IPS-18a (cell line): ENCODE data around the gene TEX19.
"Not testable (repeated sequence)": the region's sequence is repeated elsewhere in the genome, so short reads cannot be mapped to it uniquely, and the experiment has no call there.

Source experiments
- H3K27ac ChIP-seq: one replicate; pipeline ENCODE4 v1.5.1; 2013; ENCODE audit warnings: low read length
- H3K27me3 ChIP-seq: one replicate; pipeline ENCODE4 v1.6.1; 2013; ENCODE audit warnings: mild to moderate bottlenecking, low read length; ENCODE audit not compliant: control insufficient read depth, insufficient read depth
- H3K36me3 ChIP-seq: one replicate; pipeline ENCODE4 v1.6.1; 2013; ENCODE audit warnings: low read depth, low read length; ENCODE audit not compliant: control insufficient read depth
- H3K4me1 ChIP-seq: one replicate; pipeline ENCODE4 v1.6.1; 2013; ENCODE audit warnings: low read depth, low read length; ENCODE audit not compliant: control insufficient read depth
- H3K4me3 ChIP-seq: one replicate; pipeline ENCODE4 v1.5.1; 2013; ENCODE audit warnings: low read length
- H3K9ac ChIP-seq: one replicate; pipeline ENCODE4 v1.6.1; 2013; ENCODE audit warnings: mild to moderate bottlenecking, low read length, moderate library complexity
- H3K9me3 ChIP-seq: one replicate; pipeline ENCODE4 v1.6.1; 2013; ENCODE audit warnings: low read depth, low read length; ENCODE audit not compliant: control insufficient read depth

Gene TEX19

DNA sequence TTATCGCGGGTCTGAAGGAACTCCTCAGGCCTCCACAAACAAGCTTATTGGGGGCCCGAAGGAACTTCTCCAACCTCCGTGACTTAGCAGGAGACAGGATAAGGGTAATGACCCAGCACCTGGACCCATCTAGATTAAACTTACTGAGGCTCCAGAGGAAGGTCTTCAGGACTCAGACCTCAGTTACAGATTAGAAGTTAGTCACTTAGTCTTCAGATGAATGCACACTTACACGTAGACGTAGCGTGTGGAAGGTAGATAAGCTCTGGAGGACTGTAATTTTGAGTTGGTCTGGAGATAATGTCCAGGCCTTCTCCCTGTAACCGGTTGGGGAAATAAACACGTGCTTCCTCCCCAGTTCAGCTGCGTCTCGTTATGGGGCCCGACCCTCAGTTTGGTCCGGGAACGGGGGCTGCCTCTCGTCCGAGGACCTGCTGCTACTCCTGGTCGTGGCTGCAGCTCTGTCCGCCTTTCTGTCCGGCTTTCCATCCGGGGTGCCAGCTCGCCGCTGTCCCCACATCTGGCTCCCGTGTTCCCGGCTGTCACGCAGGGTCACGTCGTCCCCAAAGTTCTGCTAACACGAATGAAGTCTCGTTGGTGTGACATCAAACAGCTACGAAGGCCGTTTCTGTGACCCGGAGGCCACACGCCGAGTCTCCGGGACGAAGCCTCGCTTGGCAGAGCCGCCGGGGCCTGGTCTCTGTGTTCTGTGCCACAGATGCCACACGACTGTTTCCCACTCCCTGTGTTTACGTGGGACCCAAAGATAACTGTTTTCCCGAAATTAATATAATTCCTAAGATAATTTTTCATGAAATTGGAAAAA lies 13.7 kb upstream of the TEX19 start:
- Histone ChIP-seq H3K9me3 (no peaks in the 10 kb centered on the region), H3K9ac (no peak overlapping the region), H3K36me3 (no peaks in the 10 kb centered on the region), H3K27ac (no peak overlapping the region), H3K4me3 (no peak overlapping the region), H3K27me3 (no peaks in the 10 kb centered on the region), H3K4me1 (no peaks in the 10 kb centered on the region)

GRCh38 chr17:82346342-82347300 lies 12.4 kb upstream of the TEX19 start:
- no peaks in the 10 kb centered on the region for H3K27me3 ChIP-seq
- no peak overlapping the region for H3K9ac ChIP-seq
- H3K4me3 ChIP-seq: no peak overlapping the region
- no peak overlapping the region for H3K27ac ChIP-seq
- no peaks in the 10 kb centered on the region for H3K4me1 ChIP-seq
- H3K36me3 ChIP-seq: no peaks in the 10 kb centered on the region
- no peaks in the 10 kb centered on the region for H3K9me3 ChIP-seq

DNA sequence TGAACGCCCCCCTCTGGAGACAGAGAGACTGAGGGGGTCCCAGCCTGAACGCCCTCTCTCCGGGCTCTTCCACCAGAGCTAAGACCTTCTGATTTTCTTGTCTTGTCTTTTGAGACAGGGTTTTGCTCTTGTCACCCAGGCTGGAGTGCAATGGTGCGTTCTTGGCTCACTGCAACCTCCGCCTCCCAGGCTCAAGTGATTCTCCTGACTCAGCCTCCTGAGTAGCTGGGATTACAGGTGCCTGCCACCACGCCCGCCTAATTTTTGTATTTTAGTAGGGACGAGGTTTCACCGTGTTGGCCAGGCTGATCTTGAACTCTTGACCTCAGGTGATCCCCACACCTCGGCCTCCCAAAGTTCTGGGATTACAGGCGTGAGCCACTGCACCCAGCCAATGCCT lies 11.1 kb upstream of the TEX19 start:
- not testable (repeated sequence) for H3K9me3 ChIP-seq, H3K36me3 ChIP-seq, H3K4me1 ChIP-seq, H3K9ac ChIP-seq, H3K4me3 ChIP-seq, H3K27me3 ChIP-seq, H3K27ac ChIP-seq

DNA sequence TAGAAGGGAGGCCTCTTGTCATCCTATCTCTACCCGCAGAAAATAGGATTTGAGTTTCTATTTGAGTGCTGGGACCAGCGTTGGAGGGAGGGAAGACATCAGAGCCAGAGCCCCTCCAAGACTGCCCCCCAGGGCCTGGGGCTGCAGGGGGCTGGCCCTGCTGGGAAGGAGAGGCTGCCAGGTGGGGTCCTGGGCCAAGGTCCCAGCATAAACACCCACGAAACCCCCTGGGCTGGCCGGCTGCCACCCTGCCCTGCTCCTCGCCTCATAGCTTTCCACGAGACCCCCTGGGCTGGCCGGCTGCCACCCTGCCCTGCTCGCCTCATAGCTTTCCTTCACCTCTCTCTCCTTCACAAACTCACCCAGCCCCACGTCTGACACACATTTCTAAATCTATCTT lies 10.6 kb upstream of the TEX19 start:
- no peaks in the 10 kb centered on the region for H3K27me3 ChIP-seq
- no peak overlapping the region for H3K9ac ChIP-seq
- H3K4me1 ChIP-seq: no peaks in the 10 kb centered on the region
- H3K36me3 ChIP-seq: no peaks in the 10 kb centered on the region
- H3K9me3 ChIP-seq: no peaks in the 10 kb centered on the region
- H3K27ac ChIP-seq: no peak overlapping the region
- H3K4me3 ChIP-seq: no peak overlapping the region

- Histone ChIP-seq H3K9ac (no peak overlapping the region), H3K4me1 (no peaks in the 10 kb centered on the region), H3K27me3 (no peaks in the 10 kb centered on the region), H3K36me3 (no peaks in the 10 kb centered on the region), H3K9me3 (no peaks in the 10 kb centered on the region), H3K27ac (no peak overlapping the region), H3K4me3 (no peak overlapping the region)
Measured at GRCh38 chr17:82348866-82349265, 10.2 kb upstream of the TEX19 start.

GRCh38 chr17:82349287-82349701 lies 9.8 kb upstream of the TEX19 start:
- no peak overlapping the region for H3K9ac ChIP-seq
- no peak overlapping the region for H3K4me3 ChIP-seq
- H3K27ac ChIP-seq: no peak overlapping the region
- no peaks in the 10 kb centered on the region for H3K27me3 ChIP-seq
- no peaks in the 10 kb centered on the region for H3K36me3 ChIP-seq
- no peaks in the 10 kb centered on the region for H3K4me1 ChIP-seq
- no peaks in the 10 kb centered on the region for H3K9me3 ChIP-seq

GRCh38 chr17:82350182-82351030 lies 8.6 kb upstream of the TEX19 start:
- Histone ChIP-seq H3K9me3 (no peaks in the 10 kb centered on the region), H3K27ac (no peak overlapping the region), H3K4me3 (no peak overlapping the region), H3K4me1 (no peaks in the 10 kb centered on the region), H3K27me3 (no peaks in the 10 kb centered on the region), H3K9ac (no peak overlapping the region), H3K36me3 (no peaks in the 10 kb centered on the region)

DNA sequence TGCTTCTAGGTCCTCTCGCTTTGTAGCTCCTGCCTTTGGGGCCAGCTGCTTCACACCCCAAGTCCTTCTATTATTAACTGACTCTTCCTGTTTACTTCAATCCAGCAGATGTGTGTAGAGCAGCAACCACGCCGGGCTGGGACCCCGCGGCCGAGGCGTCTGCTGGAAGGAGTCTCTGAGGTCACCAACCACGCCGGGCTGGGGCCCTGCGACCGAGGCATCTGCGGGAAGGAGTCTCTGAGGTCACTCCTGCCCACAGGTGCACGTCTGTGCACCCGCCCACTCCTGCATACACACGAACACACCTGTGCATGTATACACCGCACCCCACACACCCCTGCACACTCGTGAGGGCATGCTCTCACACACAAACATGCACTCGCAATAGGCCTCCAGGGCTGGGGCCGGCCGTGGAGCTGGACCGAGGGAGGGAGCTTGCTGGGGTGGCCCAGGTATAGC lies 7.8 kb upstream of the TEX19 start:
- H3K9me3 ChIP-seq: no peaks in the 10 kb centered on the region
- H3K9ac ChIP-seq: no peak overlapping the region
- H3K27ac ChIP-seq: no peak overlapping the region
- H3K4me3 ChIP-seq: no peak overlapping the region
- no peaks in the 10 kb centered on the region for H3K4me1 ChIP-seq
- no peaks in the 10 kb centered on the region for H3K36me3 ChIP-seq
- H3K27me3 ChIP-seq: no peaks in the 10 kb centered on the region

- Histone ChIP-seq H3K36me3 (no peaks in the 10 kb centered on the region), H3K27ac (no peak overlapping the region), H3K27me3 (no peaks in the 10 kb centered on the region), H3K4me3 (no peak overlapping the region), H3K9me3 (no peaks in the 10 kb centered on the region), H3K9ac (no peak overlapping the region), H3K4me1 (no peaks in the 10 kb centered on the region)
Measured at GRCh38 chr17:82351713-82352488, 7.1 kb upstream of the TEX19 start.

DNA sequence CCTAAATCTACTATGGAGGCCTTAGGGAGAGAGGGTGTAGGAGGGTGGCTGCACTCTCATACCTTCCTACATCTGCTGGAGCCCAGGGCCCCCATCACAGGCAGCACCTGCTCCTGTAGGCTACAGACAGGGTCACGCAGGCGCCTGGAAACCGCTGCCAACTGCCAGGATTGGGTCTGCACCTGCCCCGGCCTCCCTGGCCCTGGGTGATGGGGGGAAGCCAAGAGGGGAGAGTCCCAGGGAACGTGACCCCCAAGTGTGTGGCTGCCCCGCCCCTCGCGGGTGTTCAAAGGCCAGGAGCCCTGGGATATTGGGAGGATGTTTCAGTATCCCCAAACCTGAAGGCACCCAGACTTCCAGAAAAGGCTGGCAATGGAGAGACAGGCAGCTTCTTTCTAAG lies 5.6 kb upstream of the TEX19 start:
- Histone ChIP-seq H3K27ac (no peak overlapping the region), H3K9ac (no peak overlapping the region), H3K36me3 (no peaks in the 10 kb centered on the region), H3K9me3 (no peaks in the 10 kb centered on the region), H3K4me1 (no peaks in the 10 kb centered on the region), H3K4me3 (no peak overlapping the region), H3K27me3 (no peaks in the 10 kb centered on the region)
